HL-60 (cell line): ENCODE measurements around the gene AQP7.

Source experiments
- DNase-seq, 2 experiments: peaks; one replicate each; pipeline ENCODE4 v3.0.0-alpha.2; 2010 to 2020; ENCODE audit warnings: low read depth in 1 of 2, low spot score in 1 of 2
- H3K27ac ChIP-seq: fragments of 250-450 bp; sonication (Bioruptor Pico); replicated peaks from 2 replicates; pipeline ENCODE4 v1.5.1; 2020; ENCODE audit warnings: mild to moderate bottlenecking, moderate library complexity
- H3K27me3 ChIP-seq: fragments of 250-450 bp; sonication (Bioruptor Pico); 2 replicates; pipeline ENCODE4 v1.5.1; 2021; ENCODE audit warnings: mild to moderate bottlenecking, moderate library complexity; ENCODE audit not compliant: insufficient read depth, poor library complexity, severe bottlenecking
- H3K4me3 ChIP-seq: replicated peaks from 2 replicates; pipeline ENCODE4 v1.5.1; 2011; ENCODE audit warnings: mild to moderate bottlenecking, control low read depth, low read length; ENCODE audit not compliant: insufficient read depth
- CTCF ChIP-seq: IDR thresholded peaks from one replicate; pipeline ENCODE4 v1.5.1; 2011; ENCODE audit warnings: low read length, control low read depth, inconsistent platforms; ENCODE audit not compliant: insufficient read depth
- GABPA ChIP-seq: IDR thresholded peaks from 2 replicates; pipeline ENCODE4 v1.6.1; 2012; ENCODE audit warnings: low read depth
- POLR2AphosphoS5 ChIP-seq: IDR thresholded peaks from 2 replicates; pipeline ENCODE4 v1.6.1; 2012; ENCODE audit warnings: low read depth
- REST ChIP-seq: IDR thresholded peaks from 2 replicates; pipeline ENCODE4 v1.6.1; 2012; ENCODE audit warnings: low read depth; ENCODE audit not compliant: insufficient replicate concordance
- SPI1 ChIP-seq: IDR thresholded peaks from 2 replicates; pipeline ENCODE4 v1.6.1; 2012; ENCODE audit warnings: low read depth, mild to moderate bottlenecking, borderline replicate concordance

Gene AQP7

GRCh38 chr9:33354651-33355211, 47.6 kb downstream of the AQP7 start:
- no peak for DNase-seq
- no peak overlapping the region for H3K27ac ChIP-seq
- H3K4me3 ChIP-seq = no peak overlapping the region
- H3K27me3 ChIP-seq = no peaks in the 10 kb centered on the region
- no peak for TF ChIP-seq REST
- no peak for TF ChIP-seq CTCF
- no peak for TF ChIP-seq SPI1
- TF ChIP-seq GABPA = no peak
- TF ChIP-seq POLR2AphosphoS5 = no peak

- no peaks in the 10 kb centered on the region for H3K27me3 ChIP-seq
- TF ChIP-seq GABPA (no peak), POLR2AphosphoS5 (no peak), SPI1 (no peak), CTCF (no peak), REST (no peak)
- no peak for DNase-seq
- no peak overlapping the region for H3K27ac ChIP-seq
- H3K4me3 ChIP-seq = no peak overlapping the region
Observed at GRCh38 chr9:33351547-33351946, 50.8 kb downstream of the AQP7 start.

- Histone ChIP-seq H3K4me3 (no peak overlapping the region), H3K27me3 (no peaks in the 10 kb centered on the region), H3K27ac (no peak overlapping the region)
- TF ChIP-seq POLR2AphosphoS5 = no peak
- no peak for TF ChIP-seq GABPA
- TF ChIP-seq SPI1 = no peak
- no peak for TF ChIP-seq CTCF
- TF ChIP-seq REST = no peak
- no peak for DNase-seq
Observed at GRCh38 chr9:33350310-33350709, 52.1 kb downstream of the AQP7 start.
